D341Med (cell line): ENCODE measurements around the gene DPM2.

Experiments used
- DNase-seq: peaks from one replicate; pipeline ENCODE4 v3.0.0; 2012; ENCODE audit warnings: low spot score

DPM2 gene

DNA sequence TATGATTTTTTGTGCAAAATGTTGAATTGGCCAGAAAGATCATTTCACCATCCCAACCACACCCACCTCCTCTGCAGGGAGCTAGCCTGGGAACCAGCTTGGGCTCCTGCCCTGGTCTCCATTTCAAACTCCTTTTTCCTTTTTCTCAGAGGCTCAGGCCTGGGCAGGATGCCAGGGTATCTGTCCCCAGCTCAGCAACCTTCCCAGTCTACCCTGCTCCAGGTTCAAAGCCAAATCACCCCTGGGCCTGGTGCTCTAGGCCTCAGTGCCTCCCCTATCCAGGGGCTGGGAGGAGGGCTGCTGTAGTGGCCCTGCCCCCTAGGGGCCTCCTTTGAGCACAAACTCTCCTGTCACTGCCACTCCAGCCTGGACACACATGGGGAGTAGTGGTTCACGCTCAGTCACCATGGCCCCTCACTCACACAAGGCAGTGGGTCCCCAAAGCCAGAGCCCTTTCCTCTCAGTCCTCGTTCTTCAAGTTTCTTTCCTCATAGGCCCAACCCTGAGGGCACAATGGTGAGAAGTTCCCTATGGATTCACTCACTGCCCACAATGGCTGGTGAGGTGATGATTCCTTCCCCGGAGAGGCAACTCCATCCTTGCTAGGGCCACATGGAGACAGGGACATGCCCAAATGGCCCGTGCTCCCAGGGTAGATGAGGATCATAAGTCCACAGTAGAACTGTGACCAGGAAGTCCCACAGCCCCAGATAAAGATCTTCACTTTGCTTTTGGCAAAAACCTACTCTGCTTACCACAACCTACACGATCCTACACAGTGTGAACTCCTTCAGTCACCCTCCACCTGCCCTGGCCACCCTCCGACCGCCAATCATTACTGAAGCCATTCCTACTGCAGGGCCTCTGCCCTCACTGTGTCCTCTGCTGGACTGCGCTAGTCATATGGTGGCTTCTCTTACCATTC is 19.2 kb downstream of the DPM2 start:
- no peak for DNase-seq

DNA sequence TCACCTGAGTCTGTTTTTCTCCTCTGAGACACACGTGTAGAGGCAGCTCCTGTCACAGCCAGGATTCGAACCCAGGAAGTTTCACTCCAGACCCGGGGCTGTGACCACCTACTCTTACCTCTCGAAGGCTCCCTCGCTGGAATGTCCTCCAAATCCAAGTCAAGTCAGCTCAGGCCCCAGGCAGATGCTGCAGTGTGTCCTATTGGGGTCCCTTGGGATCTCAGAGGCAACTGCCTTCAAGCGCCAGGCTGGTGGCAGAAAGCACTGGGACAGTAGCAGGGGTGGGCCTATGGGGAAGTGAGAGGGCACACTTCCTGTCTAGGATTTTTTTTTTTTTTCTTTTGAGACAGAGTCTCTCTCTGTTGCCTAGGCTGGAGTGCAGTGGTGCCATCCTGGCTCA is 20.1 kb downstream of the DPM2 start:
- no peak for DNase-seq

DNA sequence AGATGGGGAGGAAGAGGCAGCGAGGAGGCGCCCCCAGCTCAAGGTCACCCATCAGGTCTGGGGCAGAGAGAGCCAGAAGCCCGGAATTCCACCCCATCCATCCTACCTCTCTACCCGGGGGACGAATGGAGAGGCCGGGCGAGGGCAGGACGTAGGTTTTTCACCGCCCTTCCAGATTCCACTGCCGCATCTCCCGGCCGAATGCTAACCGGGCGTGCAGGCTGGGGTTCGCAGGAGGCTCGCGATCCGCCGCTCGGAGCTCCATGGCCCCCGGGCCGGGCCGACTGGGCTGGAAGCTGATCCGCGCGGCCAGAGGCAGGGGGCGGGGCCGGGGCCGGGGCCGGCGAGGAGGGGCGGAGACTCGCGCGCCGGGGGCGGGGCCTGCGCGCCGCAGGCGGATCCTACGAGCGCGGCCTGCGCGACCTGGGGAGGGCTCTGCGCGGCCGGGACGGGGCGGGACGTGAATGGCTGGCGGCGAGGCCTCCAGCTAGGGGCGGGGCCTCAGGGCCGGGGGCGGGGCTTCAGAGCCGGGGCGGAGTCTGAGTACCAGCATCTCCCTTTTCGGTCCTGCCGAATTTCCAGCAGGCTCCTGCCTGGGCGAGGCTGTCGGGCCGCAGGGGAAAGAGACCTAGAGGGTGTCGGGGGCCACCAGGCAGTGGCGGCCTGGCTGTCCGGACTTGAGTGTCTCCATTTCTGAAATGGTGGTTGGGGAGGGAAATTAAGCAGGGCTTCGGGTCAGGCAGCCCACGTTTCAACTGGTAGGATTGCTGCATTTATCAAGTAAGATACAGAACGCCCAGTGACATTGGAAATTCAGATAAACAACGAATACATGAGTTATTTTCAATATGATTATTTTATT is 20.7 kb downstream of the DPM2 start, which contains the start of gene ST6GALNAC4:
TSS of gene ST6GALNAC4 (minus strand) at position 322 of the 862 bp plus-strand sequence. CDS start 622 bp downstream, outside the sequence.
- peak; percentile 99 for DNase-seq

DNA sequence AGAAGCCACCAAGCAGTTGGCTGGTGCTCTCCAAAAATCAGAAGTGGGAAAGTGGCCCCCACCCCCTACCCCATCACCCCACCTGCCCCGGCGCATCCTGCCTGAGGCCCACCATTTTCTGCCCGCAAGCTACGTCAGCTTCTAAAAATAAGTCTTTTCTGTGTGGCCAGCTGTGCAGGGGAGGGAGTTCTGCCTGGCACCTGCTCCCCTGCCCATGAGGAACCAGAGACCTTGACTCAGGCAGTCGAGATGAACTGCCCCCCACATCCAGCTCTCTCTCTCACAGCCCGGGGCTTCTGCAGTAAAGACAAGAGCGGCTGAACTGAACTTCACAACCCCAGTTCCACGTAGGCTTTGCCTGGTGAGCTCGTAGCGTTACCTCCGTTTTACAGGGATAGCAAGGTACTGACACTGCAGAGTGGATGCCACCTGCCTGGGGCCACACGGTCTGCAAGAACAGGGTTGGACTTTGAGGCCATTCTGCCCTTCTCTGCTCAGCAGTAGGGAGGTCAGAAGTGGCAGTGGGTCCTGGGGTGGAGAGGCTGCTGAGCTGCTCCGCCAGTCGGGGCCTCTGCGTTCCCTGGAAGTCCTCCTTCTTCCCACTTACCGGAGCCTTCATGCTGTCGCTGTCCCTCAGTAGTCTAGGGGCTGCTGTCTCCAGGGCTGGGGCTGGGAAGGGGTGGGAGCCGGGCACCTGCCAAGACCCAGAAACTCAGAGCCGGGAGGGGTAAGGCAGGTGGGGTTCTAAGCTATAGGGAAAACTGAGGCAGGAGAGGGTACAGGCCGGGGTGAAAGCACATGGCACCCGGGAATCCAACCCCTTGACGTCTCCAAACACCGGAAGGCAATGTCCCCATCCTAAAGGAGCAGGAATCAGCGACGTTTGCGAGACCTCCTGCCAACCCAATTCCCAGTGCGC is 21.6 kb downstream of the DPM2 start:
- no peak for DNase-seq

DNA sequence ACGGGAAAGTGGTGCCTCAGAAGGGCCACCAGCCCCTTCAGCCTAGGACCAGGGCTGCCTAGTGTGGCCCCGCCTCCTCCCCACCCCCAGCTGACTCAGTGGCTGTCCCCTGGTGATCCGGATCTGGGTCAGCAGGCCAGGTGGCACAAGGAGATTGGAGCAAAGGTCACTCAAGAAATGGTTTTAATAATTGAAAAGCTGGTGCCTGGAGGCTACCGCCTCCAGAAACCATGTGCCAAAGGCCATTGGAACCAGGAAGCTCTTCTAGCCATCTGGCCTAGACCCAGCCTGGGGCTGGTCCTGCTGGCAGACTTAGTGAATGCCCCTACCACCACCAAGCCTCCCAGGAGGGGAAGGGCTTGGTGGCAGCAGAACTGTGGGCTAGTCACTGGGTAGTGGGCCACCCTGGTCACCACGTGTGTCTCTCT is 22.3 kb downstream of the DPM2 start:
- no peak for DNase-seq

DNA sequence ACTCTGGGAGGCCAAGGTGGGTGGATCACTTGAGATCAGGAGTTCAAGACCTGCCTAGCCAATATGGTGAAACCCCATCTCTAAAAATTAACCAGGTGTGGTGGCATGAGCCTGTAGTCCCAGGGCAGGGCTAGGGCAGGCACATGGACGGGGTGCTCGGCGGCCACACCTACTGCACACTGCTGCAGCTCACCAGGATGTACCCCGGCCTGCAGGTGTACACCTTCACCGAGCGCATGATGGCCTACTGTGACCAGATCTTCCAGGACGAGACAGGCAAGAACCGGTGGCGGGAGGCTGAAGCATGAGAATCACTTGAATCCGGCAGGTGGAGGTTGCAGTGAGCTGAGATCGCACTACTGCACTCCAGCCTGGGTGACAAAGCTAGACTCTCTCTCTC is 24.0 kb downstream of the DPM2 start:
- DNase-seq: no peak

DNA sequence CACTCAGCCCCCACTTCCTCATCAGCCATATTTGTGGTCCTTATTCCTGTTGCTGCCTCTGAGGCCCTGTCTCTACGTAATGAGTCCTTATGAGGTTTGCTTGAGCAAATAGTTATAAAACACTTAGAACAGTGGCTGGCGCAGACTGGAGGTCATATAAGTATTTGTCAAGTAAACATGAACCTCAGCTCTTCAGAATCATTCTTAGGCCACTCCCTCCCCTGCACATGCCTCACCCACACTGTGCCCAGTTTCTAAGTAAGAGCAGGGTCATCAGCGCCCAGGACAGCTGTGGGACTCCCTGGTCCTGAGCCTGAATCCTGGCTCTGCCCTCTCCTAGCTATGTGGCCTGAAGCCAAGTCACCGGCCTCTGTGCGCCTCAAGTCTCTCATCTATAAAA is 24.8 kb downstream of the DPM2 start:
- DNase-seq: no peak

DNA sequence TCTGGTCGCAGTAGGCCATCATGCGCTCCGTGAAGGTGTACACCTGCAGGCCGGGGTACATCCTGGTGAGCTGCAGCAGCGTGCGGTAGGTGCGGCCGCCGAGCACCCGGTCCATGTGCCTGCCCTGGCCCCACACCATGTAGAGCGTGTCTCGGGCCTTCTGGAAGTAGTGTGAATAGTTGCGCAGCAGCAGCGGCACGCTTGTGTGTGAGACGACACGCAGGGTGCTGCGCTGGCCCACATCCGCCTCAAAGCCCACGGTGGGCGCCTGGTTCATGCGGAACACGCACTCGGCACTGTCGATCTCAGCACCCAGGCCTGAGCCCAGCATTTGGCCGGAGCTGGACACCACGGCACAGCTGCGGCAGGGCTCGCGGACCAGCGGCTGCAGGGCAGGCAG is 25.4 kb downstream of the DPM2 start:
- no peak for DNase-seq

DNA sequence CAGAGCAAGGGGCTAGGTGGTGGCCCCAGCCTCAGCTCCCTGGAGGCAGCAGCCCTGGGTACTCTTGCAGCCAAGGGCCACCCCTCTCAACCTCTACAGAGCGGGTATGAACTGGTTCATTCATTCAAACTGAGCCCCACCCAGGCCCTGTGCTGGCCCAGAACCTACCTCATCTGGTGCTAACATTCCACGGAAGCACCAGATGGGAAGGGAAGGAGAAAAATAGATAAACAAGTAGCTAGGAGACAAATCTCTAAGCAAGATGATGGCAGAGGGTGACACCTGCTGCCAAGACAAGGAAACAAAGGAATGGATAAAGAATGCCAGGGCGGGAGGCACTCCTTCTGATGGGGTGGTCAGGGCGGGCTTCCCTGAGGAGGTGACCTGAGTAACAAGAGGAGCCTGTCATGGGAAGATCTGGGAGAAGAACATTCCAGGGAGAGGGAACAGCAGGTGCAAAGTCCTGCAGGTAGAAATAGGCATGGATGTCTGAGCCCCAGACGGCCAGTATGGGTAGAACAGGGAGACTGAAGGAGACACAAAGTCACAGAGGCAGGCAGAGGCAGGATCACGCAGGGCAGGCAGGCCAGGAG is 26.9 kb downstream of the DPM2 start:
- peak; percentile 73 for DNase-seq

DNA sequence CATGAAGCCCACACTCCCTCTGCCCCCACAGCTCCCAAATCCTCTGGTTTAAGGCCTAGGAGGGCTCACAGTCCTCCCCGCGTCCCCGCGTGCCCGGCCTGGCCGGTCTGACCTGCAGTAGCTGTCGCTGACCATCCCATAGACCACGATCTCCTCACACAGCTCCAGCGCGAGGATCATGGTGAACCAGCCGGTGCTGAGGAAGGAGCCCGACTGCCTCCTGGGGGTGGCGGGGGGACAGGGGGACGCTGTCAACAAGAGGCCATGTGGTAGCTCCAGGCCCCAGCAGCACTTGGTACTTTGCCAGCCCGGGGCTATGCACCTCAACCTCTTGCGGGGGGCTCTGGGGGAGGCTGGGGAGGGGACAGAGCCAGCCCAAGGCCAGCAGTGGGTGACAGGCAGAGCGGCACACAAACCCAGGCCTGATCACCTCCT is 27.8 kb downstream of the DPM2 start:
- no peak for DNase-seq

DNA sequence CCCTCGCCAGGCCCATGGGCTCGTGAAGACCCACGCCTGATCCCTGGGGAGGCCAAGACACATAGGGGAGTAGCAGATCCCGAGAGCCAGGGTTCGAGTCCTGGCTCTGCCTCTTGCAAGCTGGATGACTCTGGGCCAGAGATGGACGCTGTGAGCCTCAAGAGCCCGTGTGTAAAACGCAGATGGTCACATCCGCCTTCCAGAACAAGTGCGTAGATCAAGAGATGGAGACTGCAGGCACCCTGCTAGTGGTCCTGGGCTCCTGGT is 29.1 kb downstream of the DPM2 start:
- DNase-seq: no peak

DNA sequence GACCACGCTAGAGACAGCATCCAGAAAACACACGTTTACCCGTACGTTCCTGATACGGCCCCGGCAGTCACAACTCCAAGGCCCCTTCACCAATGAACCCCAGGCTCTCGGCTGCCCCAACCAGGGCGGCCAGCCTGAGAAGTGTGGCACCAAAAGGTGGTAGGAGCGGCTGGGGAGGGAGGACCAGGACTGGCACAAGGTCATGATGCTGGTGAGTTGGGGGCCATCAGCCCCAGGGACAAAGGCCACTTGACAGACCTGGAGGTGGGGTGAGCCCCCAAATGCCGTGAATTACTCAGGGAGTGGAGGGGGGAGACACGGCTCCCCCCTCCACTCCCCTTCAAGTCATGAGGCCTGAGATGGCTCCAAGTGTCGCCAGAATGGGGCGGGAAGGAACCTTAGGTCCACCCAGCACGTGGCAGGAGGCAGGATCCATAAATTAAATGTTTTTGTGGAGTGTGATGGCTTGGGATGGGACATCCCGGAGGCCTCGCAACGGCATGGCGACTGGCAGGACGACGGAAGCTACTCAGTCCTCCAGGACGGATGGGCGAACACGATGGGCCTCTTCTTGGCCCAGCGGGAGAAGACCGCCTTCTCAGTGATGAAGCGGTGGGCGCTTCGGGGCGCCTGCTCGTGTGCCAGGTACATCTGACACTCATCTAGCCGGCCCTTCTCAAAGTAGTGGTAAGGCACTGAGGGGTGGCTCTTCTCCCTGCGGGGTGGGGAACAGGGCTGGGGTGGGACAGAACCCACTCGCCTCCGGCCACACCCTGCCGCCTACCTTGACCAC is 29.6 kb downstream of the DPM2 start:
- no peak for DNase-seq

DNA sequence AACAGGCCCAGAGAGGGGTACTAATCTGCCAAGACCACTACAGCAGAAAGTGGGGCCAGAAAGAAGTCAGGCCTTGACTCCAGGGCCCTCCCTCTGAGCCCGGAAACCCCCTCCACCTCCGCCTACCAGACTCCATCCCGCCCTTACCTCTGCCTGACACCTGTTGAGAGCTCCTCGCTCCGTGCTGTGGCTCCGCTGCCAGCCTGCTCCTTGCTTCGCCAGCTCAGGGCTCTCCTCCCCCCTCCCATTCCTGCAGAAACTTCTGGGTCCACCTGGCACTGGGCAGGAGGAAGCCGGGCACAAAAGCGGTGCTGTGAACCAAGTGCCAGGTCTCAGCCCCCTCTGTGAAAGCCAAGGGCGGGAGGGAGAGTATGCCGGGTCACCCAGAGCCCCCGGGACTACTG is 31.9 kb downstream of the DPM2 start:
- no peak for DNase-seq

DNA sequence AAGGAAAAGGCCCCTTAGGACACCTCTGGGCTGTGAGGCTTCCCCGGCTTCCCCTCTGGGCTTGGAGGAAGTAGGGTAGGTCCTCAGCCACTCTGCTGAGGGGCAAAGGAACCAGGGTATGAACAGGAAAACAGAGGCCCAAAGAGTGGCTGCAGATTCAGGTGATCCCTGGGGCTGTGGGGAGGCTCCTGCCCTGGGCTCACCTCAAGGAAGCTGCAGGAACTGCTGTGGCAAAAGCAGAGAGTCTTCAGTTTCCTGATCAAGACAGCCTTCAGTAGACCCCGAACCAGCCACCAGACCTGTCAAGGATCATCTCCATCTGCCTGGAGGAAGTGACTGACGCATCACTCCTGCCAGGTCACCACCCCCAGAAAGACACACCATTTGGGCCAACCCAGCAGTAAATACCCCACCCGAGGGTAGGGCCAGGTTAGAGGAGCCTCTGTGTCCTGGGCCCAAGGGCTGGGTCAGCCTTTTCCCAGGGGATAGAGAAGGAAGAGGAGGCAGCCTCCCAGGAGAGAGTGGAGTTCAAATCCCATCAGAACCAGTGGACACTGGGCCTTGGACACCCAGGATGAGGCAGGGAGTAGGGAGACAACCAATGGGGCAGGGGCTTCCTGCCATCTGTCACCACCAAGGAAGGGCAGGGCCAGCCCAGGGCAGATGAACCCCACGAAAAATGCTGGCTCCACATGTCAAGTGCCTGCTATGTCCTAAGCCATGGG is 32.5 kb downstream of the DPM2 start:
- DNase-seq: no peak

DNA sequence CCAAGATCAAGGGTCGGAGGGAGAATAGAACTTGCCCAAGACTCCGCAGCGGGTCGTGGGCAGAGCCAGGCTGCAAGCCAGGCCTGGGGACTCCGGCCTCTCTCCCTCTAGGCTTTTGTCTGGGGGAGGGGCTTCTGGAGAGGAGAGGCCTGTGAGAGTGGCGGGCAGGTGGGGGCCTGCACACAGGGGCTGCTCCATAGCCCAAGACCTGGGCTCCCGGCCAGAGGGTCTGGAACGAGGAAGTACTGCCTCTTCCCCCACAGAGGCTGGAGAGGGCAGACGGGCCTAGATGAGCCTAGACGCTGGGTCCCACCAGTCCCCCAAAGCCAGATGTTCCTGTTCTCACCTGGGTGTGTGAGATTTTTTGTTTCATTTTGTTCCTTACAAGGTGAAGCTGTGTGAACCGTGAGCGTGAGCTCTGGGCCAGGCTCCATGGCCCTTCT is 33.1 kb downstream of the DPM2 start:
- DNase-seq: no peak

DNA sequence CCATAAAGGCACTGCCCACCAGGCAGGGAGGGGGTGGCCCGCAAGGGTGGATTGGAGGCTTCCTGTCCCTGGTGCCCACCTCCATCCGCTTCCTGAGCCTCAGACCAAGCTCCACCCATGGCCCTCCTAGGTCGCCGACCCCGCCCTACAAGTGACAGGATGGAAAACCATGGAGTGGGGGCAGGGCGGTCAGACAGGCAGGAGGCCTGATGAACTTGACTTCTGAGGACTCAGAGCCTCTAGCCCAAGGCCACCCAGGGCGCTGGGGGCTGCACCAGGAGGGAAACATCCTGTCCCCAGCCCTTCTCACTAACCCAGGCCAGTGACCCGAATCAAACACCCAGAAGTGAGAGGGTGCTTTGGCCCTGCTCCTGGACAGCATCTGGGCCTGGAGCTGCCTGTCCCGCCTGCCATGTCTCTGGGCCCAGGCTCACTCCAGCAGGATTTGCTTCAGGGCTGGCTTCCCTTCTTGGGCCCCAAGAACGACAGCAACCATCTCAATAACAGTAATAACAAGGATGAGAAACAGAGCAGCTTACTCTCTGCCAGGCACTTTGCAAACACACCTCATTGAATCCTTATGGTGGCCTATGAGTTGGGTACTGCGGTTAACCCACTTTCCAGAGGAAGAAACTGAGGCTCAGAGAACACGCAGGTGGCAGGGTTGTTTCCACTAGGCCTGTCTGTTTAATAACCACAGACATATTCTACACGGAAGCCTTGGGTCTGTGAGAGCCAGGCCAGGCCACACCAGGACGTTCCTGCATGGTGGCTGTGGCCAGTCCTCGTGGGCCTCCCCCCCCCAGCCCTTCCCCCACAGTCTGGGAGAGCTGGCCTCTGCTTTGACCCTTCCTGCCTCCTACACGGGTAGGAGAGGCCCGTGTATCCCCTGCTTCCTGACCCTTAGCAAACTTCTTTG is 33.8 kb downstream of the DPM2 start:
- DNase-seq: no peak

DNA sequence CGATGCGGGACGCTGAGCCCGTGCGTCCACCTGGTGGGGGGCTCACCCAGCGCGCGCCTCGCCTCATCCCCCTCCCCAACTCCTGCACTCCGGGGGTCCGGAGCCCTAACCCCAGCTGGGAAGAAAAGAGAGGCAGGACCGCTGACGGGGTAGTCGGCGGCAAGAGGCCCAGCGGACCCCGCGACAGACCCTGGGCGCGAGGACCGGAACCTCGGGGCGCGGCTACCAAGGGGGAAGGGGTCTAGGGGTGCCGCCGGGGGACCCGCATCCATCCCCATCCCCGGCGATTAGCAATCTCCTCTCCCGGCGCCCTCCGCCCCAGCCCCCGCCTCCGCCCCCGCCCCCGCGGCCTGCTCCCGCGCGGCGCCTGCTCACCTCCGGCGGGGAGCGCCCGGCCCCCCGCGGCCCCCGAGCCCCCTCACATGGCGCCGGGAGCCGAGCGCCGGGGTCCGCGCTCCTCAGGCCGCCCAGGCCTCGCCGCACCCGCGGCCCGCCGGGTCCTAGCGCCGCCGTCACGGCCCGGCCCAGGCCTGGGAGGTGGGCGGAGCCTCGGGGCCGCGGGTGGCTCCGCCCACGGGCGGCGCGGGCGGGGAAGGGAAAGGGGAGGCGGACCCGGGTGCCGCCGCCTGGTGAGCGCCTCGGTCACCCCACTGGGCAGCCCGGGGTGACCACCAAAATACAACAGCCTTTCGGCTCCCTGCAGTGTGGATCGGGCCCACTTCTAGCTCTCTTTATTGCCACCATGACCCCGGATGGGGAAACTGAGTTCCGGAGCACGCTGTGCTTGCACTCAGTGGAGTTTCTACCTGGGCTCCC is 38.3 kb downstream of the DPM2 start, which contains the start of gene ST6GALNAC6:
TSS of gene ST6GALNAC6 (minus strand) at position 476 of the 816 bp plus-strand sequence. CDS start 1,622 bp downstream, outside the sequence.
- DNase-seq: peak; percentile 97
